GM12878 (cell line): ENCODE measurements around the gene NEDD8. TPM values are rescaled to one million over a fixed set of nuclear protein-coding genes. Genes with fewer than 3 reads are reported as not detected.

ENCODE experiments used
- ATF3 ChIP-seq: IDR thresholded peaks from 2 replicates; pipeline ENCODE4 v1.6.1; 2011; ENCODE audit warnings: low read depth, mild to moderate bottlenecking, low read length, moderate library complexity, borderline replicate concordance; ENCODE audit errors: extremely low read depth
- BCL3 ChIP-seq: IDR thresholded peaks from 2 replicates; pipeline ENCODE4 v1.6.1; 2011; ENCODE audit warnings: borderline replicate concordance, low read depth, mild to moderate bottlenecking, moderate library complexity, low read length; ENCODE audit not compliant: insufficient read depth, poor library complexity, severe bottlenecking
- CBX5 ChIP-seq: sonication (generic); IDR thresholded peaks from 2 replicates; pipeline ENCODE4 v1.6.1; 2016; ENCODE audit warnings: low read depth, moderate library complexity, mild to moderate bottlenecking, inconsistent platforms
- ESRRA ChIP-seq: IDR thresholded peaks from 2 replicates; pipeline ENCODE4 v1.6.1; 2012; ENCODE audit warnings: mild to moderate bottlenecking, low read length, improper control_type of control experiment
- PAX5 ChIP-seq: IDR thresholded peaks from 2 replicates; pipeline ENCODE4 v1.6.1; 2011; ENCODE audit warnings: low read depth, low read length, borderline replicate concordance
- POLR2AphosphoS2 ChIP-seq: IDR thresholded peaks from 2 replicates; pipeline ENCODE4 v1.6.1; 2011; ENCODE audit warnings: low read depth, mild to moderate bottlenecking, low read length, improper control_type of control experiment, moderate library complexity
- SIN3A ChIP-seq: IDR thresholded peaks from 2 replicates; pipeline ENCODE4 v1.6.1; 2012; ENCODE audit warnings: low read depth, low read length, improper control_type of control experiment
- USF2 ChIP-seq: IDR thresholded peaks from 2 replicates; pipeline ENCODE4 v1.6.1; 2011; ENCODE audit warnings: low read depth, low read length, improper control_type of control experiment, borderline replicate concordance
- ZNF207 ChIP-seq: fragments of 450-650 bp; IDR thresholded peaks from 2 replicates; pipeline ENCODE4 v1.6.1; 2014; ENCODE audit warnings: antibody characterized with exemption, mild to moderate bottlenecking, borderline replicate concordance
- ZNF24 ChIP-seq: fragments of 450-650 bp; IDR thresholded peaks from 2 replicates; pipeline ENCODE4 v1.6.1; 2017; ENCODE audit warnings: antibody characterized with exemption, mild to moderate bottlenecking
- polyA plus RNA-seq, 11 experiments: library from polyadenylated mRNA; depleted of rRNA in 4 of 11; unstranded in 6 of 11; stranded (reverse) in 5 of 11; fragments of >200 nt; fragmentation: Nextera tagmentation in 4 of 11; fragmentation: Illumina TruSeq in 1 of 11; extraction: Ambion mirVana in 4 of 11; extraction: Trizol in 1 of 11; gene quantifications; 1 replicate in 1 of 11; 2 replicates in 10 of 11; pipeline versions ENCODE4 v1.2.1 to v1.2.3, GENCODE V29; 2011 to 2016; ENCODE audit warnings: inconsistent platforms in 2 of 11, missing spikeins in 2 of 11, low read depth in 1 of 11
- total RNA-seq, 4 experiments: library from RNA; depleted of rRNA in 3 of 4; stranded (reverse); fragments of >200 nt in 3 of 4; fragmentation: Illumina TruSeq in 1 of 4; extraction: Trizol in 1 of 4; gene quantifications; 2 replicates each; pipeline versions ENCODE4 v1.2.1 to v1.2.3, GENCODE V29; 2013 to 2021

NEDD8 gene
- total and polyA plus RNA-seq, 10 of the 15 experiments (the other 5 are each of a cell fraction or from before 2014, with no cell fraction given) = 164 to 991 (median 300) TPM

GRCh38 chr14:24277071-24277470 lies 44.9 kb upstream of the NEDD8 start (continued):
- TF ChIP-seq PAX5 (no peak), ATF3 (no peak), POLR2AphosphoS2 (no peak), ZNF24 (no peak), SIN3A (no peak), BCL3 (no peak), ESRRA (no peak), CBX5 (no peak), USF2 (no peak), ZNF207 (no peak)
